Keratinocyte (primary cell): ENCODE results near the gene PPP1R16B. TPM values are rescaled to one million over a fixed set of nuclear protein-coding genes. Genes with fewer than 3 reads are reported as not detected.

Source experiments
- DNase-seq: peaks from one replicate; pipeline ENCODE4 v3.0.0-alpha.2; 2011; ENCODE audit warnings: low read depth, missing footprints, low spot score
- FAIRE-seq: peaks from 2 replicates; lab custom pipeline; 2011; peaks lifted over from hg19 to GRCh38; lab: Jason Lieb, UNC
- H2AFZ ChIP-seq: 2 replicates; pipeline ENCODE4 v1.6.0; 2012; ENCODE audit warnings: low read length, control low read depth, inconsistent platforms; ENCODE audit not compliant: control insufficient read depth
- H3K27ac ChIP-seq: 2 replicates; pipeline ENCODE4 v1.5.1; 2011; ENCODE audit warnings: low read length; ENCODE audit not compliant: control insufficient read depth, insufficient read depth
- H3K27me3 ChIP-seq: 3 replicates; pipeline ENCODE4 v1.6.0; 2011; ENCODE audit warnings: low read length; ENCODE audit not compliant: control insufficient read depth, insufficient read depth; ENCODE audit errors: extremely low read depth
- H3K36me3 ChIP-seq, 2 experiments: 2 replicates in 1 of 2; 3 replicates in 1 of 2; pipeline ENCODE4 v1.5.1; 2011; ENCODE audit warnings: low read length in 2 of 2, mild to moderate bottlenecking in 1 of 2; ENCODE audit not compliant: control insufficient read depth in 2 of 2, insufficient read depth in 2 of 2; ENCODE audit errors: extremely low read depth in 1 of 2
- H3K4me1 ChIP-seq: 3 replicates; pipeline ENCODE4 v1.5.1; 2011; ENCODE audit warnings: low read length; ENCODE audit not compliant: control insufficient read depth, insufficient read depth; ENCODE audit errors: extremely low read depth
- H3K4me2 ChIP-seq: 3 replicates; pipeline ENCODE4 v1.6.0; 2011; ENCODE audit warnings: low read depth, low read length; ENCODE audit not compliant: control insufficient read depth, insufficient read depth; ENCODE audit errors: extremely low read depth
- H3K4me3 ChIP-seq, 3 experiments: fragments of 200-600 bp in 1 of 3; sonication (generic) in 1 of 3; 2 replicates in 2 of 3; 3 replicates in 1 of 3; pipeline ENCODE4 v1.5.1; 2011 to 2016; ENCODE audit warnings: low read length in 3 of 3, mild to moderate bottlenecking in 3 of 3, control low read depth in 2 of 3, inconsistent platforms in 1 of 3, low read depth in 1 of 3, mixed read lengths in 1 of 3, mixed run types in 1 of 3, moderate library complexity in 1 of 3; ENCODE audit not compliant: control insufficient read depth in 2 of 3, insufficient read depth in 2 of 3; ENCODE audit errors: extremely low read depth in 1 of 3
- H3K79me2 ChIP-seq: 2 replicates; pipeline ENCODE4 v1.6.0; 2012; ENCODE audit warnings: low read length; ENCODE audit not compliant: control insufficient read depth, insufficient read depth
- H3K9ac ChIP-seq: 3 replicates; pipeline ENCODE4 v1.6.0; 2011; ENCODE audit warnings: low read length; ENCODE audit not compliant: control insufficient read depth, insufficient read depth; ENCODE audit errors: extremely low read depth
- H3K9me1 ChIP-seq: 3 replicates; pipeline ENCODE4 v1.6.0; 2011; ENCODE audit warnings: low read length; ENCODE audit not compliant: control insufficient read depth, insufficient read depth; ENCODE audit errors: extremely low read depth
- H3K9me3 ChIP-seq: 2 replicates; pipeline ENCODE4 v1.5.1; 2012; ENCODE audit warnings: low read depth, low read length; ENCODE audit not compliant: control insufficient read depth
- H4K20me1 ChIP-seq: 3 replicates; pipeline ENCODE4 v1.6.0; 2011; ENCODE audit warnings: low read length; ENCODE audit not compliant: control insufficient read depth, insufficient read depth; ENCODE audit errors: extremely low read depth
- EZH2 ChIP-seq: IDR thresholded peaks from one replicate; pipeline ENCODE4 v1.6.1; 2012; ENCODE audit warnings: inconsistent platforms, mild to moderate bottlenecking, low read length, moderate library complexity
- dilution Hi-C: fragments of 300-500 bp; cut with MboI; formaldehyde crosslinking; loops from one replicate; pipeline ENCODE4 v1.7.0; 2020; ENCODE audit warnings: low sequenced_read_pairs; ENCODE audit not compliant: extremely low pct_ligation_motif_present
- polyA plus RNA-seq, 5 experiments: library from polyadenylated mRNA; depleted of rRNA in 3 of 5; stranded (reverse) in 3 of 5; stranded (forward) in 1 of 5; unstranded in 1 of 5; fragments of >200 nt; gene quantifications; 1 replicate in 1 of 5; 2 replicates in 3 of 5; 3 replicates in 1 of 5; pipeline versions ENCODE4 v1.2.1 to v1.2.3, GENCODE V29; 2011 to 2012; ENCODE audit warnings: missing spikeins in 2 of 5, low read depth in 1 of 5, low replicate concordance in 1 of 5
- TF ChIP-seq, protein P1 (sequence below), 3 experiments: IDR thresholded peaks in 1 of 3; conservative IDR thresholded peaks in 1 of 3; optimal IDR thresholded peaks in 1 of 3; 2 replicates in 2 of 3; 3 replicates in 1 of 3; pipeline versions ENCODE3 to v1.5.1; 2011; ENCODE audit warnings: low read length in 3 of 3, mild to moderate bottlenecking in 3 of 3, moderate library complexity in 2 of 3, control low read depth in 1 of 3, inconsistent platforms in 1 of 3; ENCODE audit not compliant: insufficient read depth in 2 of 3; ENCODE audit errors: extremely low read depth in 1 of 3

Gene PPP1R16B
- polyA plus RNA-seq, 1 donor (not counting 4 experiments of a cell fraction or from before 2014, with no cell fraction given): not detected

GRCh38 chr20:38874460-38875174, 69.1 kb downstream of the PPP1R16B start:
- no peaks in the 10 kb centered on the region for H3K9me1 ChIP-seq
- peaks cover 4% of the 10 kb centered on the region for H4K20me1 ChIP-seq
- TF ChIP-seq, protein P1, sequence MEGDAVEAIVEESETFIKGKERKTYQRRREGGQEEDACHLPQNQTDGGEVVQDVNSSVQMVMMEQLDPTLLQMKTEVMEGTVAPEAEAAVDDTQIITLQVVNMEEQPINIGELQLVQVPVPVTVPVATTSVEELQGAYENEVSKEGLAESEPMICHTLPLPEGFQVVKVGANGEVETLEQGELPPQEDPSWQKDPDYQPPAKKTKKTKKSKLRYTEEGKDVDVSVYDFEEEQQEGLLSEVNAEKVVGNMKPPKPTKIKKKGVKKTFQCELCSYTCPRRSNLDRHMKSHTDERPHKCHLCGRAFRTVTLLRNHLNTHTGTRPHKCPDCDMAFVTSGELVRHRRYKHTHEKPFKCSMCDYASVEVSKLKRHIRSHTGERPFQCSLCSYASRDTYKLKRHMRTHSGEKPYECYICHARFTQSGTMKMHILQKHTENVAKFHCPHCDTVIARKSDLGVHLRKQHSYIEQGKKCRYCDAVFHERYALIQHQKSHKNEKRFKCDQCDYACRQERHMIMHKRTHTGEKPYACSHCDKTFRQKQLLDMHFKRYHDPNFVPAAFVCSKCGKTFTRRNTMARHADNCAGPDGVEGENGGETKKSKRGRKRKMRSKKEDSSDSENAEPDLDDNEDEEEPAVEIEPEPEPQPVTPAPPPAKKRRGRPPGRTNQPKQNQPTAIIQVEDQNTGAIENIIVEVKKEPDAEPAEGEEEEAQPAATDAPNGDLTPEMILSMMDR (optimal IDR thresholded peaks at IDR 0.05 in 1 of 3, IDR thresholded peaks at IDR 0.05 in 1 of 3, conservative IDR thresholded peaks at IDR 0.05 in 1 of 3; ENCODE audit: extremely low read depth in 1 of 3, insufficient read depth in 2 of 3, low read length in 3 of 3): no peak
- TF ChIP-seq EZH2: no peak
- H3K4me1 ChIP-seq: no peaks in the 10 kb centered on the region
- no peak overlapping the region for H3K27ac ChIP-seq
- dilution Hi-C loops: no loop called here
- H3K9ac ChIP-seq: no peak overlapping the region
- H3K9me3 ChIP-seq: no peaks in the 10 kb centered on the region
- H3K27me3 ChIP-seq: peaks cover 11% of the 10 kb centered on the region
- no peak overlapping the region for H3K4me3 ChIP-seq
- no peaks in the 10 kb centered on the region for H3K36me3 ChIP-seq
- FAIRE-seq: no peak
- no peak for DNase-seq
- no peak overlapping the region for H3K4me2 ChIP-seq
- no peak overlapping the region for H2AFZ ChIP-seq
- H3K79me2 ChIP-seq: no peaks in the 10 kb centered on the region

- peaks cover 14% of the 10 kb centered on the region for H3K27me3 ChIP-seq
- FAIRE-seq: no peak
Observed at GRCh38 chr20:38875175-38875993, 69.9 kb downstream of the PPP1R16B start.

More at GRCh38 chr20:38875175-38875993, 69.9 kb downstream of the PPP1R16B start:
- Histone ChIP-seq H3K79me2 (no peaks in the 10 kb centered on the region), H3K4me2 (no peak overlapping the region), H2AFZ (no peak overlapping the region), H4K20me1 (peaks cover 4% of the 10 kb centered on the region), H3K36me3 (no peaks in the 10 kb centered on the region), H3K9ac (no peak overlapping the region), H3K9me3 (no peaks in the 10 kb centered on the region), H3K9me1 (no peaks in the 10 kb centered on the region), H3K27ac (no peak overlapping the region), H3K4me3 (no peak overlapping the region), H3K4me1 (no peaks in the 10 kb centered on the region)
- no peak for TF ChIP-seq EZH2
- TF ChIP-seq, protein P1 (optimal IDR thresholded peaks at IDR 0.05 in 1 of 3, IDR thresholded peaks at IDR 0.05 in 1 of 3, conservative IDR thresholded peaks at IDR 0.05 in 1 of 3; ENCODE audit: extremely low read depth in 1 of 3, insufficient read depth in 2 of 3, low read length in 3 of 3): no peak
- DNase-seq: no peak
- dilution Hi-C loops: no loop called here
